KMS-11 (cell line): ENCODE results near the gene SPATA31D3.

Source experiments
- H2AFZ ChIP-seq: fragments of 200-600 bp; sonication (generic); 2 replicates; pipeline ENCODE4 v1.6.1; 2016; ENCODE audit warnings: antibody characterized with exemption, mixed run types, low read depth
- H3K27ac ChIP-seq: fragments of 200-600 bp; sonication (generic); 2 replicates; pipeline ENCODE4 v1.6.1; 2016; ENCODE audit warnings: mild to moderate bottlenecking, mixed run types
- H3K27me3 ChIP-seq: fragments of 200-600 bp; sonication (generic); 2 replicates; pipeline ENCODE4 v1.6.1; 2017; ENCODE audit warnings: mild to moderate bottlenecking, low read depth, mixed run types, moderate library complexity; ENCODE audit not compliant: insufficient read depth
- H3K36me3 ChIP-seq: fragments of 200-600 bp; sonication (generic); 2 replicates; pipeline ENCODE4 v1.6.1; 2017; ENCODE audit warnings: mild to moderate bottlenecking, mixed run types; ENCODE audit not compliant: insufficient read depth
- H3K4me1 ChIP-seq: fragments of 200-600 bp; sonication (generic); 2 replicates; pipeline ENCODE4 v1.6.1; 2016; ENCODE audit warnings: mild to moderate bottlenecking, low read depth, mixed run types; ENCODE audit not compliant: poor library complexity, severe bottlenecking
- H3K4me2 ChIP-seq: fragments of 200-600 bp; sonication (generic); 2 replicates; pipeline ENCODE4 v1.7.0; 2016; ENCODE audit warnings: mild to moderate bottlenecking, mixed run types
- H3K4me3 ChIP-seq: fragments of 200-600 bp; sonication (generic); IDR thresholded peaks from 2 replicates; pipeline ENCODE4 v1.6.1; 2017; ENCODE audit warnings: low read depth, low read length, mixed read lengths; ENCODE audit not compliant: insufficient read depth
- H3K79me2 ChIP-seq: fragments of 200-600 bp; sonication (generic); 2 replicates; pipeline ENCODE4 v1.6.1; 2016; ENCODE audit warnings: low read depth, mixed run types; ENCODE audit not compliant: insufficient read depth
- H3K9ac ChIP-seq: fragments of 200-600 bp; sonication (generic); 2 replicates; pipeline ENCODE4 v1.6.1; 2016; ENCODE audit warnings: mild to moderate bottlenecking, mixed run types
- H4K20me1 ChIP-seq: fragments of 200-600 bp; sonication (generic); 2 replicates; pipeline ENCODE4 v1.6.1; 2016; ENCODE audit warnings: mild to moderate bottlenecking, mixed run types; ENCODE audit not compliant: insufficient read depth
- TF ChIP-seq, protein P1 (sequence below): fragments of 200-600 bp; sonication (generic); conservative IDR thresholded peaks from 2 replicates; pipeline ENCODE4 v1.6.1; 2017; ENCODE audit warnings: low read depth, mild to moderate bottlenecking, antibody characterized with exemption, low read length, moderate library complexity, mixed read lengths

The SPATA31D3 gene

DNA sequence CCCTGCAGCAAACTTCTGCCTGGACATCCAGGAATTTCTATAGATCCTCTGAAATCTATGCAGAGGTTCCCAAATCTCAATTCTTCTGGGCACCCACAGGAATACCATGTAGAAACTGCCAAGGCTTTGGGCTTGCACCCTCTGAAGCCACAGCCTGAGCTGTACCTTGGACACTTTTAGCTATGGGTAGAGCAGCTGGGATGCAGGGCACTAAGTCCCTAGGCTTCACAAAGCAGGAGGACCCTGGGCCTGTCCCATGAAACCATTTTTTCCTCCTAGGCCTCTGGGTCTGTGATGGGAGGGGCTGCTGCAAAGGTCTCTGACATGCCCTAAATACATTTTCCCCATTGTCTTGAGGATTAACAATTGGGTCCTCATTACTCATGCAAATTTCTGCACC lies 12.3 kb downstream of the SPATA31D3 start:
- TF ChIP-seq, protein P1, sequence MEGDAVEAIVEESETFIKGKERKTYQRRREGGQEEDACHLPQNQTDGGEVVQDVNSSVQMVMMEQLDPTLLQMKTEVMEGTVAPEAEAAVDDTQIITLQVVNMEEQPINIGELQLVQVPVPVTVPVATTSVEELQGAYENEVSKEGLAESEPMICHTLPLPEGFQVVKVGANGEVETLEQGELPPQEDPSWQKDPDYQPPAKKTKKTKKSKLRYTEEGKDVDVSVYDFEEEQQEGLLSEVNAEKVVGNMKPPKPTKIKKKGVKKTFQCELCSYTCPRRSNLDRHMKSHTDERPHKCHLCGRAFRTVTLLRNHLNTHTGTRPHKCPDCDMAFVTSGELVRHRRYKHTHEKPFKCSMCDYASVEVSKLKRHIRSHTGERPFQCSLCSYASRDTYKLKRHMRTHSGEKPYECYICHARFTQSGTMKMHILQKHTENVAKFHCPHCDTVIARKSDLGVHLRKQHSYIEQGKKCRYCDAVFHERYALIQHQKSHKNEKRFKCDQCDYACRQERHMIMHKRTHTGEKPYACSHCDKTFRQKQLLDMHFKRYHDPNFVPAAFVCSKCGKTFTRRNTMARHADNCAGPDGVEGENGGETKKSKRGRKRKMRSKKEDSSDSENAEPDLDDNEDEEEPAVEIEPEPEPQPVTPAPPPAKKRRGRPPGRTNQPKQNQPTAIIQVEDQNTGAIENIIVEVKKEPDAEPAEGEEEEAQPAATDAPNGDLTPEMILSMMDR: no peak
- Histone ChIP-seq H3K27ac (no peak overlapping the region), H2AFZ (no peak overlapping the region), H3K79me2 (no peaks in the 10 kb centered on the region), H3K4me1 (no peaks in the 10 kb centered on the region), H3K36me3 (no peaks in the 10 kb centered on the region), H4K20me1 (no peaks in the 10 kb centered on the region), H3K4me3 (no peak overlapping the region), H3K27me3 (no peaks in the 10 kb centered on the region), H3K9ac (no peak overlapping the region), H3K4me2 (no peak overlapping the region)

DNA sequence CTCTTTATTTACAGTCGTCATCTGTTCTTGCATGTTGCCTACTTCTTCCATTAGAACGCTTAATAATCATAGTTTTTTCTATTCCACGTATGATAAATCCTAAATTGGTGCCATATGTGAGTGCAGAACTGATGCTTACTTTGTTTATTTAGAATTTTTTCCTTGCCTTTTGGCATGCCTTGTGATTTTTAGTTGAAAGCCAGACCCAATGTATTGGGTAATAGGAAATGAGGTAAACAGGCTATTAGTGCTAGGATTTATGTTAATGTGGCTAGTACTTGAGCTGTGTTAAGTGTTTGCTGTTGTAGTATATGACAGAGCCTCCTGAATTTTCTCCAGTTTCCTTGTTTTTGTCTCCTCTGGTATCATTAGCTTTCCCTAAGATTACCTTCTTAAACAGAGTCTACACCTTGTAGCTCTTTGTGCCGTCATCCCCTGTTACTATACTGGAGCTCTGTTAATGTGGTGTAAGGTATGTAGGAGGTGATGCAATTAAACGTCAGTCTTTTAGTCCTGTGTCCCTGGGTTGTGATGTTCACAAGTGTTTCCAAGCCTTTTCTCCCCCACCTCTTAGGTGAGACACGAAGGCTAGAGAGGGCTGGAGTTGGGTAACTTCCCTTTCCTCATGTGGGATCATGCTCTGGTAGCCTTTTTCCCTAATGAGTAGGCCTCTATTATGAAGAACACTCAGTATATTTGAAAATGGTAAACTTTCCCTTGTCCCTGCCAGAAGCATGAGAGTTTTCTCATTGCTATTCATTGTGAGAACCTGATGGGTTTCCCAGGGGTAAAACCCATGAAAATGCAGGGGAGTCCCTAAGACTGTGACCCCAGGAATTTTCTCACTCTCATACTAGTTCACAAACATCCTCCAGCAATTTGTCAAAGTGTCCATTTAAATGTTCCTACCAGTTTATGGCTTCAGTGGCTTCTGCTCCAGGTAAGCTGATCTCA lies 21.2 kb downstream of the SPATA31D3 start:
- no peaks in the 10 kb centered on the region for H3K27me3 ChIP-seq
- H3K9ac ChIP-seq: no peak overlapping the region
- H2AFZ ChIP-seq: no peak overlapping the region
- H3K4me2 ChIP-seq: no peak overlapping the region
- H3K27ac ChIP-seq: no peak overlapping the region
- no peaks in the 10 kb centered on the region for H4K20me1 ChIP-seq
- H3K79me2 ChIP-seq: no peaks in the 10 kb centered on the region
- no peaks in the 10 kb centered on the region for H3K4me1 ChIP-seq
- TF ChIP-seq, protein P1: no peak
- no peak overlapping the region for H3K4me3 ChIP-seq
- H3K36me3 ChIP-seq: no peaks in the 10 kb centered on the region

DNA sequence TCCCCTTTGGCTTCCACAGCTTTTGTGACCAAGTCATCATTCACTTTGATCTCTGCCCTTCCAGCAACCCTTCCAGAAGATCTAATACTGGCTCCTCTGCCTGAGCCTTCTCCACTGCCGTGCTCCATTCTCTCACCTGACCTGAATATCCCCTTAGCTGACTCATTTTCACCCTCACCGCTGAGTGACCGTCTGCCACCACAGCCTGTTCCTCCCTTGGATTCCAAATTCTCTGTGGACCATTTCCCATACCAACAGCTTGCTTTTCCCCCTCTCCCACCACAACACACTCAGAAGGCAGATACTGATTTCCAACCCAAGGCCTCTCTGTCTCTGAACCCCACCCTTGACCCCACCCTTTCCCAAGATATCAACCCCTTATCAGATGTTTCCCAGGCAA lies 24.7 kb downstream of the SPATA31D3 start:
- no peak overlapping the region for H3K27ac ChIP-seq
- H3K9ac ChIP-seq: no peak overlapping the region
- no peaks in the 10 kb centered on the region for H3K36me3 ChIP-seq
- no peaks in the 10 kb centered on the region for H3K27me3 ChIP-seq
- H3K4me2 ChIP-seq: no peak overlapping the region
- TF ChIP-seq, protein P1: no peak
- H3K79me2 ChIP-seq: no peaks in the 10 kb centered on the region
- H4K20me1 ChIP-seq: no peaks in the 10 kb centered on the region
- no peak overlapping the region for H2AFZ ChIP-seq
- no peaks in the 10 kb centered on the region for H3K4me1 ChIP-seq
- H3K4me3 ChIP-seq: no peak overlapping the region

DNA sequence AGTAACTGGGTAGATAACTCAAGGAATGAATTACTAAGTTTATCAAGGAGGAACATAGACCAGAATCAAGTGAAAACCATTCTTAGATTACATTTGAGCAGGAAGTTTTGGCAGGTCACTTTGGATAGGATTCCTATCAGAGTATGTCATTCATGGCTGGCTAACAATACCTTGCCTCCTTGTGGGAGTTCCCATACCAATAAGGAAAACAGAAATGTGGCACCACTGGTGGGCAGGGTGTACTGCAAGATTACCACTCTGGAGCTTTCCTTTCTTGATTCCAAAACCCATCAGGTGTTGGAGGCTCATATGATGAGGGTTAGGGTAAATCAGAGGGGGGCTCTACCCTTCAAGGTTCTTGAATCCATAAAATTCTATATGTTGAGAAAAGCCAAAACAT lies 26.7 kb downstream of the SPATA31D3 start:
- Histone ChIP-seq H3K4me1 (no peaks in the 10 kb centered on the region), H3K36me3 (no peaks in the 10 kb centered on the region), H4K20me1 (no peaks in the 10 kb centered on the region), H3K4me3 (no peak overlapping the region), H3K4me2 (no peak overlapping the region), H3K27ac (no peak overlapping the region), H2AFZ (no peak overlapping the region), H3K9ac (no peak overlapping the region), H3K79me2 (no peaks in the 10 kb centered on the region), H3K27me3 (no peaks in the 10 kb centered on the region)
- TF ChIP-seq, protein P1: no peak
